HFFc6 (cell line): ENCODE measurements around the gene S100B. TPM values are rescaled to one million over a fixed set of nuclear protein-coding genes. Genes with fewer than 3 reads are reported as not detected.

ENCODE experiments used
- DNase-seq: peaks from one replicate; pipeline ENCODE4 v3.0.0-alpha.2; 2018
- H3K27ac Mint-ChIP-seq: 2 replicates; pipeline ENCODE4 v1.8.0; 2020; ENCODE audit warnings: mild to moderate bottlenecking, mixed read lengths
- H3K27me3 Mint-ChIP-seq: 2 replicates; pipeline ENCODE4 v1.8.0; 2021; ENCODE audit warnings: mild to moderate bottlenecking, moderate library complexity, mixed read lengths; ENCODE audit not compliant: insufficient read depth
- H3K36me3 Mint-ChIP-seq: 2 replicates; pipeline ENCODE4 v1.8.0; 2021; ENCODE audit warnings: low read depth, mixed read lengths
- H3K4me1 Mint-ChIP-seq: 2 replicates; pipeline ENCODE4 v1.8.0; 2020; ENCODE audit warnings: low read depth, mixed read lengths
- H3K4me3 Mint-ChIP-seq: 2 replicates; pipeline ENCODE4 v1.8.0; 2020; ENCODE audit warnings: mild to moderate bottlenecking, moderate library complexity, mixed read lengths
- H3K9me3 Mint-ChIP-seq: 2 replicates; pipeline ENCODE4 v1.8.0; 2020; ENCODE audit warnings: mild to moderate bottlenecking, mixed read lengths
- CTCF ChIP-seq: fragments of 200-600 bp; sonication (generic); IDR thresholded peaks from 2 replicates; pipeline ENCODE4 v1.5.0; 2021; ENCODE audit warnings: antibody characterized with exemption, mild to moderate bottlenecking
- total RNA-seq, 6 experiments: library from RNA; stranded (reverse); fragmentation: NEBNext Ultra II Directional; extraction: Animal tissue kit (Norgen Biotek cat#: 25700); gene quantifications; 2 replicates in 1 of 6; 3 replicates in 5 of 6; pipeline ENCODE4 v1.2.3, GENCODE V29; 2021

The S100B gene
- total RNA-seq, 6 experiments from 2014 or later, result not detected

- no peak overlapping the region for H3K4me3 Mint-ChIP-seq
- no peaks in the 10 kb centered on the region for H3K36me3 Mint-ChIP-seq
- no peak overlapping the region for H3K27ac Mint-ChIP-seq
- H3K9me3 Mint-ChIP-seq, result peaks cover 5% of the 10 kb centered on the region
- DNase-seq, result no peak
- no peak for TF ChIP-seq CTCF
- 0 out of 2 replicates have a peak, but pooled peaks cover 12% of the 10 kb centered on the region for H3K4me1 Mint-ChIP-seq
- peaks cover 30% of the 10 kb centered on the region for H3K27me3 Mint-ChIP-seq
Observed at GRCh38 chr21:46606427-46606813, 1.5 kb upstream of the S100B start.

DNA sequence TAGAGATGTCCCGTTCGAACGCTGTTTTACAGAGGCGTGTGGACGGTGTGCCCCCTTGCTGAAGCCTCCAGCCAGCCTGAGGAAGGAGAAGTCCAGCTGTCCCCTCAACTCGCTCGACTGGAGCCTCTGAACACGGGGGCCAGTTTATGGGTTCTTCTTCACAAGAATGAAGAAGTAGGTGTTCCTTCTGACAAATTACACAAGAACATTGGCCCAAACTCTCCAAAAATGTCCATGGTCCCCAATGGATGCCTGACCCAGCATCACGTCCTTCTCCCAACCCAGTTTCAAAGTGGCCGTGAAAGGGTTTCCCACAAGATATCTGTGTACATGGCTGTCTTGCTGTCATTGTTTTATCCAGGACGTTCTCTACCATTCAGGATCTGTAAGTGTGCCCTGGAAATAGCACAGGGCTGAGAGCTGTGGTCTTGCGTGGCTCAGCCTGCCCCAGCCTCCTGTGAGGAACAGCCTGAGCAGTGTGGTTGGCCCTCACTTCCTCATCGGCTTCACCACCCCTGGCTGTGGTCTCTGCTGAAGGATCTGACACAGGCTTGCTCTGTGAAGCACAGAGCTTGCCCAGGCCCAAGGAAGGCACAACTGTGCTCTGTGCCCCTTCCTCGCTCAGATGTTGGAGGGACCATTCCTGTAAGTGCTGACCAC is 1.0 kb upstream of the S100B start:
- Mint-ChIP-seq H3K4me3 (no peak overlapping the region), H3K9me3 (peaks cover 4% of the 10 kb centered on the region), H3K27me3 (peaks cover 30% of the 10 kb centered on the region), H3K4me1 (0 out of 2 replicates have a peak, but pooled peaks cover 12% of the 10 kb centered on the region), H3K36me3 (no peaks in the 10 kb centered on the region), H3K27ac (no peak overlapping the region)
- no peak for TF ChIP-seq CTCF
- DNase-seq, result no peak

- Mint-ChIP-seq H3K9me3 (no peaks in the 10 kb centered on the region), H3K27me3 (peaks cover 27% of the 10 kb centered on the region), H3K4me3 (no peak overlapping the region), H3K36me3 (no peaks in the 10 kb centered on the region), H3K4me1 (peaks cover 12% of the 10 kb centered on the region), H3K27ac (no peak overlapping the region)
- no peak for TF ChIP-seq CTCF
- no peak for DNase-seq
Observed at GRCh38 chr21:46604329-46604974, 430 bp downstream of the S100B start.

- DNase-seq, result no peak
Observed at GRCh38 chr21:46603228-46603627, 1.7 kb downstream of the S100B start.

GRCh38 chr21:46600978-46601377 is 3.9 kb downstream of the S100B start:
- peaks cover 21% of the 10 kb centered on the region for H3K4me1 Mint-ChIP-seq
- no peaks in the 10 kb centered on the region for H3K36me3 Mint-ChIP-seq
- H3K9me3 Mint-ChIP-seq, result no peaks in the 10 kb centered on the region
- no peak for TF ChIP-seq CTCF
- peaks cover 16% of the 10 kb centered on the region for H3K27me3 Mint-ChIP-seq
- H3K4me3 Mint-ChIP-seq, result no peak overlapping the region
- no peak overlapping the region for H3K27ac Mint-ChIP-seq
- DNase-seq, result no peak

More at GRCh38 chr21:46603228-46603627, 1.7 kb downstream of the S100B start:
- Mint-ChIP-seq H3K27me3 (peaks cover 24% of the 10 kb centered on the region), H3K4me1 (peaks cover 21% of the 10 kb centered on the region), H3K27ac (no peak overlapping the region), H3K4me3 (no peak overlapping the region), H3K36me3 (no peaks in the 10 kb centered on the region), H3K9me3 (no peaks in the 10 kb centered on the region)
- no peak for TF ChIP-seq CTCF
